ENCODE data around the gene CDKL5. TPM values are rescaled to one million over a fixed set of nuclear protein-coding genes. Genes with fewer than 3 reads are reported as not detected.

The CDKL5 gene
- total and polyA plus RNA-seq, 12 donors = 0.40 to 13.8 (median 7.4) TPM

DNA sequence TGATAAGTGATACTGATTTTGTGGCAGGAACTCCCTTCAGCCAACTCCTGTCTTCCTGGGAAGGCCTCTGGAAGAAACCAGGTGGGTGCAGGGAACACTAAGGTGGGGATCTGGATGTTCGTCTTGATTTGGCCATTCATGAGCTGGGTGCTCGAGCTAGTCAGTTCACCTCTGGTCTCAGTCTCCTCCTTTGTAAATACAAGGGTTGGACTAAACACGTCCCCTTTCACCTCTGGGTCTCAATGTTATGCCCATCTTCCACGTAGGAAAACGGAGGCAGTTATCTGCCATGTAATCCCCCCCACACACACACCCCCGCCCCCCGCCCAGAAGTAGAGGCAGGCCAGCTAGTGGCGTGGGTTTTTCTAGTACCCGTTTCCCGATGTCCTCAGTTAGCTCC is 250.6 kb downstream of the CDKL5 start:
- Histone ChIP-seq H3K9me3 (replicated peaks in 1 of 3) (no peaks in the 10 kb centered on the region), H3K27ac (no peak overlapping the region), H3K27me3 (no peaks in the 10 kb centered on the region), H3K4me3 (no peak overlapping the region), H3K36me3 (replicated peaks in 1 of 2) (no peaks in the 10 kb centered on the region), H3K4me1 (replicated peaks in 1 of 2) (no peaks in the 10 kb centered on the region)
- WGBS, 4 donors = 71 to 87% (median 79%) methylated on average over 9 to 10 of the region's 10 CpGs
- TF ChIP-seq POLR2A (IDR thresholded peaks at IDR 0.05) = no peak
- TF ChIP-seq, protein P1, sequence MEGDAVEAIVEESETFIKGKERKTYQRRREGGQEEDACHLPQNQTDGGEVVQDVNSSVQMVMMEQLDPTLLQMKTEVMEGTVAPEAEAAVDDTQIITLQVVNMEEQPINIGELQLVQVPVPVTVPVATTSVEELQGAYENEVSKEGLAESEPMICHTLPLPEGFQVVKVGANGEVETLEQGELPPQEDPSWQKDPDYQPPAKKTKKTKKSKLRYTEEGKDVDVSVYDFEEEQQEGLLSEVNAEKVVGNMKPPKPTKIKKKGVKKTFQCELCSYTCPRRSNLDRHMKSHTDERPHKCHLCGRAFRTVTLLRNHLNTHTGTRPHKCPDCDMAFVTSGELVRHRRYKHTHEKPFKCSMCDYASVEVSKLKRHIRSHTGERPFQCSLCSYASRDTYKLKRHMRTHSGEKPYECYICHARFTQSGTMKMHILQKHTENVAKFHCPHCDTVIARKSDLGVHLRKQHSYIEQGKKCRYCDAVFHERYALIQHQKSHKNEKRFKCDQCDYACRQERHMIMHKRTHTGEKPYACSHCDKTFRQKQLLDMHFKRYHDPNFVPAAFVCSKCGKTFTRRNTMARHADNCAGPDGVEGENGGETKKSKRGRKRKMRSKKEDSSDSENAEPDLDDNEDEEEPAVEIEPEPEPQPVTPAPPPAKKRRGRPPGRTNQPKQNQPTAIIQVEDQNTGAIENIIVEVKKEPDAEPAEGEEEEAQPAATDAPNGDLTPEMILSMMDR (IDR thresholded peaks at IDR 0.05) = no peak
- intact Hi-C loops (cut with DNase I) = loop anchor here in 1 of 2 donors (10.0 kb wide), 2 partner anchors 219 to 251 kb away; partner anchors contain the start of gene CDKL5
- DNase-seq = no peak

DNA sequence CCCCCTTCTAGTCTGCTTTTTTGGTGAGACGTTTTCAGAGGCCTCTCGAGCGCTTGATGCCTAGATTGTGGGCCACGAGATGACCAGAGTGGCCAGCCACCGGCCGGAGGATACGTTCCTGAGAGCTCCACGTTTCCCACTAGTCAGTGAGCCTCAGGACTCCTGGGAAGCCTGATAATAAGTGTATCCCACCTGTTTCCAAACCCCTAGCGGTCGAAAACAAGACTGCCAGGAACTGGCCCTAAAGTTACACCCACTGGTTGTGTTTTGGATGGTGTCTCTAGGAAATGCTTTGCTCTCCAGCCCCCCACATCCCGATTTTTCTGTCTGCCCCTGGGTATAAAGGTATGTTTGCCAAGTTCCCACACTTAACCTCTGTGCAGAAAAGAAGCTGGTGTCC is 251.1 kb downstream of the CDKL5 start:
- no peaks in the 10 kb centered on the region for H3K9me3 ChIP-seq (replicated peaks in 1 of 3)
- 58 to 79% (median 64%) methylated on average over 5 to 11 of the region's 11 CpGs for WGBS, 4 donors
- H3K27ac ChIP-seq = no peak overlapping the region
- no peak for DNase-seq
- H3K4me1 ChIP-seq (replicated peaks in 1 of 2) = no peaks in the 10 kb centered on the region
- H3K36me3 ChIP-seq (replicated peaks in 1 of 2) = no peaks in the 10 kb centered on the region
- TF ChIP-seq, protein P1 (IDR thresholded peaks at IDR 0.05) = no peak
- TF ChIP-seq POLR2A (IDR thresholded peaks at IDR 0.05) = no peak
- H3K27me3 ChIP-seq = no peaks in the 10 kb centered on the region
- intact Hi-C loops (cut with DNase I) = loop anchor here in 1 of 2 donors (10.0 kb wide), 2 partner anchors 218 to 252 kb away; partner anchors contain the start of gene CDKL5
- no peak overlapping the region for H3K4me3 ChIP-seq

DNA sequence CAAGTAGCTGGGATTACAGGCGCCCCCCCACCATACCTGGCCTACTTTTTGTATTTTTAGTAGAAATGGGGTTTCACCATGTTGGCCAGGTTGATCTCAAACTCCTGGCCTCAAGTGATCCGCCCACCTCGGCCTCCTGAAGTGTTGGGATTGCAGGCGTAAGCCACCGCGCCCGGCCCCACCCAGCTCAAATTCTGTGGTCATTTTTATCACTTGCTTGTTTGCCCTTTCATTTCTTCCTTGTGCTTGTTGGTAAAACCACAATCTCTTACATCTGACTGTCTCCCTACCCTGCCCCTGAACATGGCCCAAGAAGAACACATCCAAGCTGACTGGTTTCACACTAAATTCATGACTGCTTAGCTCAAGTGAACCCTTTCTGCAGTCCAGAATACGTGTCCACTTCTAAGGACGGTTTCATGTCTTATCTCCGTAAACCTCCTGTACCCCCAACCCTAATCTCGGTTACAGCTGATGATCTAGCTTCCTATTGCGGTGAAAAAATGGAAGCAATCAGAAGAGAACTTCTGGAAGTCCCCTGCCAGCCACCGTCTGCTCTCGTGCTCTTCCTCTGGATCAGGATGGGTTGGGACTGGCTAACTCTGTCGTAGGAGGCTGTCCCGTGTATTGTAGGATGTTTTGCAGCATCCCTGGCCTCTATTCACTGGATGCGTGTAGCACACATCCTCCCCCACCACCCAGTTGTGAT is 251.9 kb downstream of the CDKL5 start:
- no peaks in the 10 kb centered on the region for H3K36me3 ChIP-seq (replicated peaks in 1 of 2)
- no peak for DNase-seq
- WGBS, 4 donors = 73 to 85% (median 83%) methylated on average over 14 to 17 of the region's 17 CpGs
- H3K4me3 ChIP-seq = no peak overlapping the region
- H3K4me1 ChIP-seq (replicated peaks in 1 of 2) = no peaks in the 10 kb centered on the region
- no peaks in the 10 kb centered on the region for H3K27me3 ChIP-seq
- H3K9me3 ChIP-seq (replicated peaks in 1 of 3) = no peaks in the 10 kb centered on the region
- TF ChIP-seq, protein P1 (IDR thresholded peaks at IDR 0.05) = no peak
- no peak for TF ChIP-seq POLR2A (IDR thresholded peaks at IDR 0.05)
- intact Hi-C loops (cut with DNase I) = loop anchor here in 1 of 2 donors (10.0 kb wide), 2 partner anchors 217 to 253 kb away; partner anchors contain the start of gene CDKL5
- no peak overlapping the region for H3K27ac ChIP-seq

DNA sequence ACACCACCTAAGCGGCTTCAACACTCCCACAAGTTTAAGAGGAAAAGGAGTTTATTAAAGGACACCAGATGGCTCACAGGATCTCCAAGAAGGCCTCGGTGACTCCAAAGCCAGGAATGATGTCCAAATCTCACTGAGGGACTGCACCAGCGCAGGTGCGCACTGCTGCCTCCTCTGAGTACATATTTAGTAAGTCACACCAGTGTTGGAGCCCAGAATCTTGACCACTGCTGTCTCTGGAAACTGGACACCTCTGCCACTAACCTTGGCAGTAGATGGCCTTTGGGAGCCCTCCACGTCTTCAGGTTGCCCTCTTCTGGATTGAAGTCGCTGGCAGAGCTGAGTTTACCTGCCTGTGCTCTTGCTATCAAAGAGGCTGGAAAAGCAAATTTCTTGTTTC is 256.6 kb downstream of the CDKL5 start:
- intact Hi-C loops (cut with DNase I) = no loop called here
- Histone ChIP-seq H3K4me3 (no peak overlapping the region), H3K36me3 (replicated peaks in 1 of 2) (no peaks in the 10 kb centered on the region), H3K27me3 (no peaks in the 10 kb centered on the region), H3K9me3 (replicated peaks in 1 of 3) (no peaks in the 10 kb centered on the region), H3K27ac (no peak overlapping the region), H3K4me1 (replicated peaks in 1 of 2) (no peaks in the 10 kb centered on the region)
- TF ChIP-seq, protein P1 (IDR thresholded peaks at IDR 0.05) = no peak
- TF ChIP-seq POLR2A (IDR thresholded peaks at IDR 0.05) = no peak
- 81 to 96% (median 87%) methylated on average over 3 to 6 of the region's 6 CpGs for WGBS, 4 donors
- no peak for DNase-seq

Measured in adrenal gland (tissue), 12 donors.